Measurements from ENCODE around the gene CARD9. TPM values are rescaled to one million over a fixed set of nuclear protein-coding genes. Genes with fewer than 3 reads are reported as not detected.

CARD9 gene
- total RNA-seq, 5 donors from 2014 or later (not counting 1 experiment from before 2014, with no cell fraction given): 0.43 to 1.4 (median 0.76) TPM

DNA sequence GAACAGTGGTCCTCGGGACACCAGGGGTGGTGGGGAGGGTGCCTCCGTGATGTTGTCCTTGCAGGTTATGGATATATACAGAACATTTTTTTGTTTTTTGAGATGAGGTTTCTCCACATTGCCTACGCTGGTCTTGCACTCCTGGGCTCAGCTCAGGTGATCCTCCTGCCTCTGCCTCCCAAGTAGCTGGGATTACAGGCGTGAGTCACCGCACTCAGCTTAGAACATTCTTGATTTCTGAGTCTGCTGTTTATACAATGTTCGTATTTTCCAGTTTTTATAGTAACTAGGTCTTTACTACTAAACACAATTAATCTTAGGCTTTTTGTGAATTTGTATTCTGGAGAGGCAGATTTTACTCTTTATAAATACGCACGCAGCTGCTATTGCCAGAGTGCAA lies 43.0 kb upstream of the CARD9 start:
- Histone ChIP-seq H3K4me1 (ENCODE audit: control insufficient read depth in 1 of 2, extremely low read depth in 1 of 2, insufficient read depth in 2 of 2, low read length in 2 of 2) (peaks cover 3 to 4% of the 10 kb centered on the region in 2 experiments), H3K27me3 (replicated peaks in 1 of 2; ENCODE audit: control insufficient read depth in 2 of 2, extremely low read depth in 1 of 2, insufficient read depth in 2 of 2, low read length in 1 of 2) (no peaks in the 10 kb centered on the region), H3K9me3 (no peaks in the 10 kb centered on the region), H3K36me3 (ENCODE audit: control insufficient read depth in 2 of 2, extremely low read depth in 1 of 2, insufficient read depth in 1 of 2, low read length in 1 of 2) (peaks cover 26 to 75% of the 10 kb centered on the region in 2 donors), H3K27ac (ENCODE audit: low read length) (no peak overlapping the region), H3K4me3 (ENCODE audit: control insufficient read depth in 1 of 2, extremely low read depth in 1 of 2, low read length in 1 of 2) (no peak overlapping the region)
- H3K36me3 Mint-ChIP-seq: peaks cover 39% of the 10 kb centered on the region
- WGBS (ENCODE audit: insufficient coverage): 100% methylated on average over 4 of the region's 8 CpGs
- H3K9me3 Mint-ChIP-seq: no peaks in the 10 kb centered on the region
- DNase-seq (no peak), ATAC-seq (replicated peaks in 1 of 4) (no peak)
- no peak overlapping the region for H3K27ac Mint-ChIP-seq
- ChIA-PET POLR2A (interaction anchor here (0.6 to 0.8 kb wide), 2 partner anchors 20 to 23 kb away, joined by 3 read pairs; no protein-coding TSS in a partner anchor), CTCF (no interaction called here)
- H3K4me1 Mint-ChIP-seq: peaks cover 3 to 14% (median 9%) of the 10 kb centered on the region in 3 donors
- no peaks in the 10 kb centered on the region for H3K27me3 Mint-ChIP-seq
- no peak overlapping the region for H3K4me3 Mint-ChIP-seq

DNA sequence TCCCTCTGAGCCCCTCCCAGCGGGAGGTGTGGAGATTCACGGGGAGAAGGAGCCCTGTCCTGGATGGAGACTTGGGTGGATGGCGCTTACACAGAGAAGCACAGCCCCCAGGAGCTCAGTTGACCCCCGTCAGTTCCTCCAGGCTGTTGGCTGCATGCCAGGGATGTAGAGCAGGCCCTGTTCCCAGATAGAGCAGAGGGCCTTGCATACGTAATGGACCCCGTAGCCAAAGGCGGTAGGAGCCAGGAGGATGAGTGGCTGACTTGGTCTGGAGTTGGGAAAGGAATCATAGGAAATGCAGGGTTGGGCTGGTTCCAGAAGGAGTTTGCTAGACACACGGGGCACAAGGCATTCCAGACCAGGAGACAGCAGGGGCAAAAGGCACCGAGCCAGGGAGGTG lies 39.5 kb upstream of the CARD9 start:
- peaks cover 31 to 36% (median 33%) of the 10 kb centered on the region in 3 donors for H3K4me1 Mint-ChIP-seq

DNA sequence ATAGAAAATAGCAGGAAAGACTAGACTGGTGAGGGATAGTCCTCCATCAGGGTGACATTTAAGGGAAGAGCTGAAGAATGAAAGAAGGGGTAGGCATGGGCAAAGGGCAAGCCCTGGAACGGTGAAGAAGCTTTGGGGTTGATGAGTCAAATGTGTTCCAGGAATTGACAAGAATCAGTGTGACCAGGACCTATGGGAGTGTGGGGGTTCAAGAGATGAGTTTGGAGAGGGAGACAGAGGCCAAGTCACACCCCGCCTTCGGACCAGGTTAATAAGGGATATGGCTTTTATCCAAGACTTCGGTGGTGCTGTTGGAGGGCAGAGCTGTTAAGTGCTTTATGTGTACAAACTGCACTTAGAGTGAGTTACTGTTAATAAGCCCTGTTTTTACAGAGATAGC lies 37.9 kb upstream of the CARD9 start:
- Mint-ChIP-seq H3K36me3 (peaks cover 34% of the 10 kb centered on the region), H3K9me3 (no peaks in the 10 kb centered on the region), H3K27me3 (no peaks in the 10 kb centered on the region), H3K27ac (peak overlapping the region; percentile 85 to 87), H3K4me1 (peaks cover 35 to 42% (median 40%) of the 10 kb centered on the region in 3 donors), H3K4me3 (peak overlapping the region; percentile 86 to 89 (median 87))
- 43% methylated on average over 4 of the region's 4 CpGs for WGBS (ENCODE audit: insufficient coverage)
- Histone ChIP-seq H3K9me3 (no peaks in the 10 kb centered on the region), H3K27ac (ENCODE audit: low read length) (no peak overlapping the region), H3K27me3 (replicated peaks in 1 of 2; ENCODE audit: control insufficient read depth in 2 of 2, extremely low read depth in 1 of 2, insufficient read depth in 2 of 2, low read length in 1 of 2) (no peaks in the 10 kb centered on the region), H3K36me3 (ENCODE audit: control insufficient read depth in 2 of 2, extremely low read depth in 1 of 2, insufficient read depth in 1 of 2, low read length in 1 of 2) (peaks cover 9 to 51% of the 10 kb centered on the region in 2 donors), H3K4me3 (ENCODE audit: control insufficient read depth in 1 of 2, extremely low read depth in 1 of 2, low read length in 1 of 2) (peak overlapping the region; percentile 86 to 99), H3K4me1 (ENCODE audit: control insufficient read depth in 1 of 2, extremely low read depth in 1 of 2, insufficient read depth in 2 of 2, low read length in 2 of 2) (peaks cover 9 to 39% of the 10 kb centered on the region in 2 experiments)
- no peak for DNase-seq
- CTCF ChIA-PET: no interaction called here
- no peak for ATAC-seq (replicated peaks in 1 of 4)
- POLR2A ChIA-PET: interaction anchor here in 1 of 2 donors (0.9 kb wide), 1 partner anchor 11 kb away, joined by 3 read pairs; no protein-coding TSS in a partner anchor

More for the DNA sequence above, 39.5 kb upstream of the CARD9 start:
- WGBS (ENCODE audit: insufficient coverage): 93% methylated on average over 9 of the region's 9 CpGs
- Histone ChIP-seq H3K36me3 (ENCODE audit: control insufficient read depth in 2 of 2, extremely low read depth in 1 of 2, insufficient read depth in 1 of 2, low read length in 1 of 2) (peaks cover 12 to 50% of the 10 kb centered on the region in 2 donors), H3K27me3 (replicated peaks in 1 of 2; ENCODE audit: control insufficient read depth in 2 of 2, extremely low read depth in 1 of 2, insufficient read depth in 2 of 2, low read length in 1 of 2) (no peaks in the 10 kb centered on the region), H3K4me3 (ENCODE audit: control insufficient read depth in 1 of 2, extremely low read depth in 1 of 2, low read length in 1 of 2) (no peak overlapping the region), H3K9me3 (no peaks in the 10 kb centered on the region), H3K27ac (ENCODE audit: low read length) (no peak overlapping the region), H3K4me1 (ENCODE audit: control insufficient read depth in 1 of 2, extremely low read depth in 1 of 2, insufficient read depth in 2 of 2, low read length in 2 of 2) (peaks cover 9 to 31% of the 10 kb centered on the region in 2 experiments)
- peaks cover 33% of the 10 kb centered on the region for H3K36me3 Mint-ChIP-seq
- CTCF ChIA-PET: interaction anchor here in 1 of 2 donors (0.6 kb wide), 1 partner anchor 874 kb away, joined by 3 read pairs; no protein-coding TSS in a partner anchor
- no peaks in the 10 kb centered on the region for H3K27me3 Mint-ChIP-seq
- DNase-seq (no peak), ATAC-seq (replicated peaks in 1 of 4) (no peak)
- POLR2A ChIA-PET: interaction anchor here in 1 of 2 donors (1.0 kb wide), 1 partner anchor 53 kb away, joined by 3 read pairs; no protein-coding TSS in a partner anchor
- H3K27ac Mint-ChIP-seq: no peak overlapping the region
- no peak overlapping the region for H3K4me3 Mint-ChIP-seq
- no peaks in the 10 kb centered on the region for H3K9me3 Mint-ChIP-seq

DNA sequence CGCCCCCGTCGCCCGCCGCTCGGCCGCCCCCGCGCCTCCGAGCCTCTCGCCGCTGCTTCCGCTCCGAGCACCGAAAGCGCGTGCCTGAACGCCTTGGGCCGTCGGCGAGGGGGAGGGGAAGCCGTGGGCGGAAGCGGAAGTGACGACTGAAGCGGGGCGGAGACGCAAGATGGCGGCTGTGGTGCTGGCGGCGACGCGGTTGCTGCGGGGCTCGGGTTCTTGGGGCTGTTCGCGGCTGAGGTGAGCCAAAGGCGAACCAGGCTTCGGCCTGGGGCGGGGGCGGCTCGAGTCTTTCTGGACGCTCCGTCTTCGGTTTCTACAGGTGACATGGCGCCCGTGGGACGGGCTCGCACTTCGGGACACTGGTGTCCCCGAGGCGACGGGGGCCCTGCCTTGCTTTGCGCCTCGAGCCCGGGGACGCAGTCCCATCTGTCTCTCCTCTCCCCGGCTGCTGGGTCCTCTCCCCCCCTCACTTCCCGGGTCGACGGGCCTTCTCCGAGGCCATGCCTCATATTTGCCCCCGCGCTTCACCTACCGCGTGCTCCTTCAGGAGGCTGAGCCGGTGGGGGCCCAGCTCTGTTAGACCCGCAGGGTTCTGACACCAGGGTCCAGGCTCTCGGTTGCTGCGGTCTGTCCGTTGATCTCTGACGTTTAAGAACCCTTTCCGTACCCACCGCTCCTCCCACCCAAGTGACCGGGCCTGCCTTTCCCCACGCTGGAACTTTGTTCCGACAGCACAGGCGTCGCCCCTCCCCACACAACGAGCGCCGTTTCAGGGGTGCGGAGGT lies 37.2 kb upstream of the CARD9 start, which contains the start of the genes ENTR1 and PMPCA:
TSS of gene ENTR1 (minus strand) at position 115 of the 788 bp plus-strand sequence. CDS start 217 bp downstream, outside the sequence.
TSS of gene PMPCA (plus strand) at position 159 of the 788 bp plus-strand sequence. CDS start at position 170, 11 bp downstream.
- Histone ChIP-seq H3K36me3 (ENCODE audit: control insufficient read depth in 2 of 2, extremely low read depth in 1 of 2, insufficient read depth in 1 of 2, low read length in 1 of 2) (peaks cover 7 to 48% of the 10 kb centered on the region in 2 donors), H3K27me3 (replicated peaks in 1 of 2; ENCODE audit: control insufficient read depth in 2 of 2, extremely low read depth in 1 of 2, insufficient read depth in 2 of 2, low read length in 1 of 2) (no peaks in the 10 kb centered on the region), H3K4me1 (ENCODE audit: control insufficient read depth in 1 of 2, extremely low read depth in 1 of 2, insufficient read depth in 2 of 2, low read length in 2 of 2) (peaks cover 9 to 45% of the 10 kb centered on the region in 2 experiments), H3K9me3 (no peaks in the 10 kb centered on the region), H3K4me3 (ENCODE audit: control insufficient read depth in 1 of 2, extremely low read depth in 1 of 2, low read length in 1 of 2) (peak within 1 kb of the TSS; percentile 86 to 99), H3K27ac (ENCODE audit: low read length) (peak within 1 kb of the TSS; percentile 90)
- ChIA-PET CTCF (interaction anchor here in 1 of 2 donors (1.2 kb wide), 1 partner anchor 10 kb away, joined by 5 read pairs; the partner anchor contains the start of gene SNAPC4), POLR2A (interaction anchor here in 1 of 2 donors (0.6 to 0.7 kb wide), 2 partner anchors 67 to 461 kb away, joined by 3 to 6 read pairs; no protein-coding TSS in a partner anchor)
- Mint-ChIP-seq H3K27ac (peak within 1 kb of the TSS; percentile 87 to 89), H3K27me3 (no peaks in the 10 kb centered on the region), H3K4me3 (peak within 1 kb of the TSS; percentile 87 to 90 (median 89)), H3K36me3 (peaks cover 29% of the 10 kb centered on the region), H3K9me3 (no peaks in the 10 kb centered on the region), H3K4me1 (peaks cover 35 to 45% (median 43%) of the 10 kb centered on the region in 3 donors)
- WGBS (ENCODE audit: insufficient coverage): 0% methylated on average over 74 of the region's 83 CpGs
- ATAC-seq (replicated peaks in 1 of 4) (peak; percentile 89 to 92 (median 92)), DNase-seq (peak; percentile 83 to 98 (median 92))

DNA sequence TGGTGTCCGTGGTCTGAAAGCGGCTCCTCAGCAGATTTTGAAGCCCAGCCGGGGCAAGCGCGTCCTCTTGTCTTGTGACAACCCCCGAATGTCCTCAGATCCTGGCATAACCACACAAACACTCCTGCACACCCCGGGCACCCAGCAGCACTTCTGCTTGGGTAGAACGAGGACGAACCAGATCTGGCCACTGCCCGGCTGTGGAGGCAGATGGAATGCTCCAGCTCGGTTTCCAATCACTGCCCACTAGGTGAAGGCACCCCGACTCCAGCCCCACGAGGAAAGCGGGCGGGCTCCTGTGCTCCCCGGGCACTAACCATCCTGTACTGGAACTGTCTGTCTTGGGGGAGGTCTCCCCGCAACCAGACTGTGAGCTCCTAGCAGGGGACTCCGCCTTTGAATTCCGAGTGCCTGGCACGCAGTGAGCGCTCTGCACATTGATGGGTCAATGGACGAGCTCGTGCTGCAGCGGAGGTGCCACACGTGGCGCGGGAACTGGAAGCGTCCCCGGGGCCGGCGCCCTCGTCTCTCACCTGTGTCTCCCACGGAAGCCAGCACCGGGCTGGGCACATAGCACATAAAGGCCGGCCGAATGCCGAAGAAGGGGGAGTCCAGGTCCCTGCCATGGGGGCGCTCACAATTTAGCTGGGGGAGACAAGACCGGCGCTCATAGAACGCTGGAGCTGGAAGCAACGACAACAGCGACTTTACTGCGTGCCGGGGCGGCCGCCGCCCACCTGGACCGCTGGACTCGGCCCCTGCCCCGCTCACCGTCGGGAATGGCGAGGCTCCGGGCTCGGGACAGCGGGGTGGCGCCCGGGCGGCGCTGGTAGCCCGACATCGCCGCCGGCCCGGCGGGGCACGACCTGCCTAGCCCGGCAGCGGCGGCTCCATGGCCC lies 36.3 kb upstream of the CARD9 start:
- H3K4me3 Mint-ChIP-seq: peak overlapping the region; percentile 87 to 90 (median 89)
- ATAC-seq (replicated peaks in 1 of 4): peak; percentile 32 to 54 (median 48)
- POLR2A ChIA-PET: interaction anchor here in 1 of 2 donors (0.6 to 0.7 kb wide), 2 partner anchors 68 to 462 kb away, joined by 3 to 6 read pairs; no protein-coding TSS in a partner anchor
- H3K27ac ChIP-seq (ENCODE audit: low read length): peak overlapping the region; percentile 45
- peak overlapping the region; percentile 87 to 89 for H3K27ac Mint-ChIP-seq
- H3K4me3 ChIP-seq (ENCODE audit: control insufficient read depth in 1 of 2, extremely low read depth in 1 of 2, low read length in 1 of 2): peak overlapping the region; percentile 74 to 83
- H3K9me3 Mint-ChIP-seq: no peaks in the 10 kb centered on the region
- CTCF ChIA-PET: interaction anchor here in 1 of 2 donors (1.2 kb wide), 1 partner anchor 9 kb away, joined by 5 read pairs; the partner anchor contains the start of gene SNAPC4
- no peaks in the 10 kb centered on the region for H3K27me3 Mint-ChIP-seq
- no peaks in the 10 kb centered on the region for H3K9me3 ChIP-seq
- peaks cover 27% of the 10 kb centered on the region for H3K36me3 Mint-ChIP-seq
- 6% methylated on average over 68 of the region's 71 CpGs for WGBS (ENCODE audit: insufficient coverage)
- peaks cover 41 to 54% (median 52%) of the 10 kb centered on the region in 3 donors for H3K4me1 Mint-ChIP-seq
- no peaks in the 10 kb centered on the region for H3K27me3 ChIP-seq (replicated peaks in 1 of 2; ENCODE audit: control insufficient read depth in 2 of 2, extremely low read depth in 1 of 2, insufficient read depth in 2 of 2, low read length in 1 of 2)
- H3K4me1 ChIP-seq (ENCODE audit: control insufficient read depth in 1 of 2, extremely low read depth in 1 of 2, insufficient read depth in 2 of 2, low read length in 2 of 2): peaks cover 11 to 54% of the 10 kb centered on the region in 2 experiments
- peaks cover 11 to 51% of the 10 kb centered on the region in 2 donors for H3K36me3 ChIP-seq (ENCODE audit: control insufficient read depth in 2 of 2, extremely low read depth in 1 of 2, insufficient read depth in 1 of 2, low read length in 1 of 2)
- peak in 11 of 35 experiments; percentile 16 to 52 (median 26) for DNase-seq
